GM13976 (cell line): Measurements from ENCODE around the gene ZNF763.

ENCODE experiments used
- DNase-seq: peaks from one replicate; pipeline ENCODE4 v3.0.0; 2012; ENCODE audit warnings: low spot score
- in situ Hi-C: fragments of 300-500 bp; cut with MboI; formaldehyde crosslinking; loops from one replicate; pipeline ENCODE4 v1.12.0; 2022; ENCODE audit warnings: low sequenced_read_pairs, mixed read lengths, inconsistent platforms; ENCODE audit not compliant: unreplicated experiment
- TF ChIP-seq, protein P1 (sequence below): IDR thresholded peaks from 2 replicates; pipeline ENCODE4 v1.5.1; 2012; ENCODE audit warnings: borderline replicate concordance, mild to moderate bottlenecking; ENCODE audit not compliant: insufficient read depth; ENCODE audit errors: extremely low read depth, missing control alignments, control extremely low read depth

The ZNF763 gene

DNA sequence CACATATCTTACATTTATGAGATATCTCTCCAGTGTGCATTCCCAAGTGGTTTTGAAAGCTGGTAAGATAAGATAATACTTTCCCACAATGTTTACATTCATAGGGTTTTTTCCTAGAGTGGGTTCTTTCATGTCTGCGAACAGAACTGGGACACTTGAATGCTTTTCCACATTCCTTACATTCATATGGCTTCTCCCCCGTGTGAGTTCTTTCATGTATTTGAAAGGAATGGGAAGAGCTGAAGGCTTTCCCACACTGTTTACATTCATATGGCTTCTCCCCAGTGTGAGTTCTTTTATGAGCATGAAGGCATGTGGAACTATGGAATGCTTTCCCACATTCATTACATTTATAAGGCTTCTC lies 50.9 kb downstream of the ZNF763 start:
- TF ChIP-seq, protein P1, sequence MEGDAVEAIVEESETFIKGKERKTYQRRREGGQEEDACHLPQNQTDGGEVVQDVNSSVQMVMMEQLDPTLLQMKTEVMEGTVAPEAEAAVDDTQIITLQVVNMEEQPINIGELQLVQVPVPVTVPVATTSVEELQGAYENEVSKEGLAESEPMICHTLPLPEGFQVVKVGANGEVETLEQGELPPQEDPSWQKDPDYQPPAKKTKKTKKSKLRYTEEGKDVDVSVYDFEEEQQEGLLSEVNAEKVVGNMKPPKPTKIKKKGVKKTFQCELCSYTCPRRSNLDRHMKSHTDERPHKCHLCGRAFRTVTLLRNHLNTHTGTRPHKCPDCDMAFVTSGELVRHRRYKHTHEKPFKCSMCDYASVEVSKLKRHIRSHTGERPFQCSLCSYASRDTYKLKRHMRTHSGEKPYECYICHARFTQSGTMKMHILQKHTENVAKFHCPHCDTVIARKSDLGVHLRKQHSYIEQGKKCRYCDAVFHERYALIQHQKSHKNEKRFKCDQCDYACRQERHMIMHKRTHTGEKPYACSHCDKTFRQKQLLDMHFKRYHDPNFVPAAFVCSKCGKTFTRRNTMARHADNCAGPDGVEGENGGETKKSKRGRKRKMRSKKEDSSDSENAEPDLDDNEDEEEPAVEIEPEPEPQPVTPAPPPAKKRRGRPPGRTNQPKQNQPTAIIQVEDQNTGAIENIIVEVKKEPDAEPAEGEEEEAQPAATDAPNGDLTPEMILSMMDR, result no peak
- no peak for DNase-seq
- in situ Hi-C loops, result no loop called here
